ENCODE data around the gene CD8B. TPM values are rescaled to one million over a fixed set of nuclear protein-coding genes. Genes with fewer than 3 reads are reported as not detected.

CD8B gene
- total and polyA plus RNA-seq, 2 donors (not counting 3 experiments of a cell fraction or from before 2014, with no cell fraction given), result not detected

DNA sequence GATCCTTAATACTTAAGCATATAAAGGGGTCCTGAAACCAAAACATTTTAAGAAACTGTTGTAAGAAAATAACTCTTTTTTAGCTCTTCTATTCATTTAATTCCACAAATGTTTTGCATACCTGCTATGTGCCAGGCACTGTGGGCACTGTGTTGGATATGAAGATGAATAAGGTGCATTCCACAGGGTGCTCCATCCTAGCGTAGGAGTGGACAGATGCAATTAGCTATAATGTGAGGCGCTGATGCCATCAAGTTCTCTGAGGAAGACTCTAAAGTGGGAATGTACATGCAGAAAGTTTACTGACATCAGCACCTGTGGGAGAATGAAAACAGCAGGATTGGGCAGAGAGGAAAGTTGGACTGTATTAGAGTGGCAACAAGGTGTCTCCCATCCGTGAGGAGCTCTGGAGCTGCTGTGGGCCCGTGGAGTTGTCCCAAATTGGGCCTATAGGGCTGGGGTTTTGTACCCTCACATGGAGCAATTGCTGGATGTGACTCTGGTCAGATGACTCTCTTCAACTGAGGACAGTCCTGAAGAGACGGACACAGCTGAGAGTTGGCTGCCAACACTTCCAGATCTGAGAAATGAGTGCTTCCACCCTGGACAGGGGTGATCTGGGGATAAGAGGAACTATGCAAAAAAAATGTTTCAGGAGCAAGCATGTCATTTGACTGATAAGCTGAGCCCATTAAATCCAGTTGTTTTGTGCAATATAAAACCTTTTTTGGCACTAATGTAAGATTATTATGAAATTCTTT lies 93.3 kb downstream of the CD8B start:
- no peaks in the 10 kb centered on the region for H3K27me3 ChIP-seq (ENCODE audit: control insufficient read depth in 2 of 2, insufficient read depth in 2 of 2, low read length in 2 of 2)
- peaks cover 4% of the 10 kb centered on the region for H4K20me1 ChIP-seq (replicated peaks; ENCODE audit: control insufficient read depth, extremely low read depth, insufficient read depth, low read length)
- H3K9me3 ChIP-seq (replicated peaks; ENCODE audit: control insufficient read depth, insufficient read depth, low read length), result no peaks in the 10 kb centered on the region
- no peaks in the 10 kb centered on the region for H3K4me1 ChIP-seq (ENCODE audit: control insufficient read depth, extremely low read depth, insufficient read depth, low read length)
- no peak overlapping the region for H3K9ac ChIP-seq (replicated peaks; ENCODE audit: extremely low read depth, insufficient read depth, low read length)
- H3K79me2 ChIP-seq (ENCODE audit: control insufficient read depth, insufficient read depth, low read length), result no peaks in the 10 kb centered on the region
- no peak overlapping the region for H3K4me3 ChIP-seq (replicated peaks in 1 of 3; ENCODE audit: insufficient read depth in 1 of 3, low read depth in 1 of 3, low read length in 3 of 3)
- TF ChIP-seq MYC (IDR thresholded peaks at IDR 0.05; ENCODE audit: low read depth, low read length) (no peak), GATA2 (IDR thresholded peaks at IDR 0.05; ENCODE audit: insufficient read depth, insufficient read length, low read depth, low read length) (no peak), JUN (IDR thresholded peaks at IDR 0.05; ENCODE audit: borderline replicate concordance, insufficient read depth, insufficient read length, low read depth) (no peak), FOS (IDR thresholded peaks at IDR 0.05; ENCODE audit: borderline replicate concordance, insufficient read depth, low read length) (no peak), POLR2A (IDR thresholded peaks at IDR 0.05; ENCODE audit: low read depth, low read length) (no peak), POLR2AphosphoS5 (IDR thresholded peaks at IDR 0.05; ENCODE audit: insufficient read depth, low read depth, low read length) (no peak), EZH2 (IDR thresholded peaks at IDR 0.05; ENCODE audit: borderline replicate concordance, low read depth, low read length, severe bottlenecking) (no peak)
- TF ChIP-seq, protein P1, sequence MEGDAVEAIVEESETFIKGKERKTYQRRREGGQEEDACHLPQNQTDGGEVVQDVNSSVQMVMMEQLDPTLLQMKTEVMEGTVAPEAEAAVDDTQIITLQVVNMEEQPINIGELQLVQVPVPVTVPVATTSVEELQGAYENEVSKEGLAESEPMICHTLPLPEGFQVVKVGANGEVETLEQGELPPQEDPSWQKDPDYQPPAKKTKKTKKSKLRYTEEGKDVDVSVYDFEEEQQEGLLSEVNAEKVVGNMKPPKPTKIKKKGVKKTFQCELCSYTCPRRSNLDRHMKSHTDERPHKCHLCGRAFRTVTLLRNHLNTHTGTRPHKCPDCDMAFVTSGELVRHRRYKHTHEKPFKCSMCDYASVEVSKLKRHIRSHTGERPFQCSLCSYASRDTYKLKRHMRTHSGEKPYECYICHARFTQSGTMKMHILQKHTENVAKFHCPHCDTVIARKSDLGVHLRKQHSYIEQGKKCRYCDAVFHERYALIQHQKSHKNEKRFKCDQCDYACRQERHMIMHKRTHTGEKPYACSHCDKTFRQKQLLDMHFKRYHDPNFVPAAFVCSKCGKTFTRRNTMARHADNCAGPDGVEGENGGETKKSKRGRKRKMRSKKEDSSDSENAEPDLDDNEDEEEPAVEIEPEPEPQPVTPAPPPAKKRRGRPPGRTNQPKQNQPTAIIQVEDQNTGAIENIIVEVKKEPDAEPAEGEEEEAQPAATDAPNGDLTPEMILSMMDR (IDR thresholded peaks at IDR 0.05; ENCODE audit: extremely low read depth in 1 of 2, insufficient read depth in 1 of 2, low read depth in 1 of 2, low read length in 2 of 2), result no peak
- H3K9me1 ChIP-seq (replicated peaks; ENCODE audit: control insufficient read depth, extremely low read depth, insufficient read depth, low read length), result no peaks in the 10 kb centered on the region
- DNase-seq (ENCODE audit: low read depth, low spot score) (no peak), FAIRE-seq (no peak)
- H3K4me2 ChIP-seq (ENCODE audit: insufficient read depth, low read length), result no peak overlapping the region
- dilution Hi-C loops (cut with MboI; ENCODE audit: extremely low pct_ligation_motif_present, low sequenced_read_pairs) (no loop called here), intact Hi-C loops (cut with micrococcal nuclease) (no loop called here)
- ChIA-PET CTCF (no interaction called here), POLR2A (no interaction called here)
- no peak overlapping the region for H2AFZ ChIP-seq (ENCODE audit: low read depth, low read length)
- no peak overlapping the region for H3K27ac ChIP-seq (ENCODE audit: insufficient read depth, low read depth, low read length)
- BruUV-seq (replicated peaks), result no TSS peak
- peaks cover 0 to 15% of the 10 kb centered on the region in 2 experiments for H3K36me3 ChIP-seq (ENCODE audit: control insufficient read depth in 2 of 2, extremely low read depth in 1 of 2, insufficient read depth in 2 of 2, low read length in 2 of 2)

Other genes starting within 250 kb of the CD8B start
- gene RNF103, start 238.0 kb downstream of the CD8B start, total RNA-seq, result 24.2 and 27.2 TPM in 2 replicates
- 13.4 and 15.6 TPM in 2 replicates for gene RNF103, start 238.0 kb downstream of the CD8B start, polyA plus RNA-seq
- 21.5 and 22.9 TPM in 2 replicates for gene RMND5A, start 141.6 kb downstream of the CD8B start, total RNA-seq
- 7.1 and 10.8 TPM in 2 replicates for gene RMND5A, start 141.6 kb downstream of the CD8B start, polyA plus RNA-seq
- gene CD8A, start 71.0 kb downstream of the CD8B start, total RNA-seq, result not detected in 2 replicates
- gene CD8A, start 71.0 kb downstream of the CD8B start, polyA plus RNA-seq, result not detected in 2 replicates
- gene RGPD1, start 80.2 kb upstream of the CD8B start, total RNA-seq, result 0.23 and 0.44 TPM in 2 replicates
- gene RGPD1, start 80.2 kb upstream of the CD8B start, polyA plus RNA-seq, result 0.02 and 0.04 TPM in 2 replicates
- 0.75 and 1.8 TPM in 2 replicates for gene PLGLB1, start 160.0 kb upstream of the CD8B start, total RNA-seq
- 0.51 and 0.81 TPM in 2 replicates for gene PLGLB1, start 160.0 kb upstream of the CD8B start, polyA plus RNA-seq